Ectodermal cell (in vitro differentiated cells): Measurements from ENCODE around the gene HIVEP1. TPM values are rescaled to one million over a fixed set of nuclear protein-coding genes. Genes with fewer than 3 reads are reported as not detected.
A peak's percentile ranks its signal among the peaks of the same experiment; 100 is the strongest.

Source experiments
- H3K27ac ChIP-seq: 2 replicates; pipeline ENCODE4 v1.7.0; 2013; ENCODE audit warnings: mild to moderate bottlenecking, low read depth, low read length; ENCODE audit not compliant: insufficient read depth, poor library complexity, severe bottlenecking
- H3K27me3 ChIP-seq: 2 replicates; pipeline ENCODE4 v1.7.0; 2013; ENCODE audit warnings: mild to moderate bottlenecking, low read length; ENCODE audit not compliant: insufficient read depth, control insufficient read depth, poor library complexity, severe bottlenecking
- H3K36me3 ChIP-seq: one replicate; pipeline ENCODE4 v1.7.0; 2013; ENCODE audit warnings: low read length; ENCODE audit not compliant: control insufficient read depth, insufficient read depth
- H3K4me1 ChIP-seq: one replicate; pipeline ENCODE4 v1.7.0; 2013; ENCODE audit warnings: low read length; ENCODE audit not compliant: control insufficient read depth, insufficient read depth
- H3K4me3 ChIP-seq: 2 replicates; pipeline ENCODE4 v1.7.0; 2013; ENCODE audit warnings: low read depth, low read length, control low read depth; ENCODE audit not compliant: insufficient read depth
- H3K9me3 ChIP-seq: 2 replicates; pipeline ENCODE4 v1.7.0; 2013; ENCODE audit warnings: mild to moderate bottlenecking, low read length, moderate library complexity; ENCODE audit not compliant: control insufficient read depth
- WGBS, 2 experiments: methylation state at CpG; one replicate each; pipeline ENCODE4 v1.1.7; 2013; ENCODE audit warnings: missing lambda C conversion rate in 2 of 2; 5-methylcytosine and 5-hydroxymethylcytosine counted together
- polyA plus RNA-seq, 4 experiments: library from polyadenylated mRNA; stranded (reverse); fragments of 50-300 nt; gene quantifications; one replicate each; pipeline ENCODE4 v1.2.3, GENCODE V29; 2013

HIVEP1 gene
- polyA plus RNA-seq (2013, experiment 1 of 4), result 20.9 TPM
- 19.2 TPM for polyA plus RNA-seq (2013, experiment 2 of 4)
- 15.3 TPM for polyA plus RNA-seq (2013, experiment 3 of 4)
- 18.5 TPM for polyA plus RNA-seq (2013, experiment 4 of 4)

DNA sequence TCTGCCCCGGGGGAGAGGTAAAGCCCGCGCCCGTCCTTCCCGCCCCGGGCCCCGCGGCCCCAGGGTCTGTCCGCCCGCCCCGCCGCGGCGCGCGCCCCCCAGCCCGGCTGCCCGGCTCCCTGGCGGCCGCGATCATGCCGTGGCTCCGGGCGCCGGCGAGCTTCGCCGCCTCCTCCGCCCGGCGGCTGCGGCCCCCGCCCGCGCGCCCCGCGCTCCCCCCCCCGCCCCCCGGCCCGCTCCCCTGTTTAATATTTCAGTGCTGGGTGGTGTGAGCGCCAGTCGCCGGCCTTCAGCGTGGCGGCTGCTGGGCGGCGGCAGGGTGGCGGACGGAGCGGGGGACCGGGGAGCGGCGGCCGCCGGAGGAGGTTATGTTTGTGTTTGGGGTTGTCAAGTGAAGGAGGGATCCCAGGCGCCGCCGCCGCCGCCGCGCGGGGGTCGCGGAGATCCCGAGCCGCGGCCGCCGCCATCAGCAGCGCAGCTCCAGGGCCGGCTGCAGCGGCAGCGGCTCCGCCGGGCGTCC is at the start of gene HIVEP1:
TSS of gene HIVEP1 (plus strand) at position 275 of the 520 bp plus-strand sequence. CDS start 3,317 bp downstream, outside the sequence.
- H3K4me3 ChIP-seq, result peak within 1 kb of the TSS; percentile 74
- H3K27me3 ChIP-seq, result peaks cover 14% of the 10 kb centered on the region
- 0 to 1% methylated on average over 77 to 78 of the region's 78 CpGs for WGBS, 2 experiments
- H3K27ac ChIP-seq, result peak within 1 kb of the TSS; percentile 93
- H3K4me1 ChIP-seq, result peaks cover 17% of the 10 kb centered on the region
- H3K9me3 ChIP-seq, result no peaks in the 10 kb centered on the region
- peaks cover 14% of the 10 kb centered on the region for H3K36me3 ChIP-seq

DNA sequence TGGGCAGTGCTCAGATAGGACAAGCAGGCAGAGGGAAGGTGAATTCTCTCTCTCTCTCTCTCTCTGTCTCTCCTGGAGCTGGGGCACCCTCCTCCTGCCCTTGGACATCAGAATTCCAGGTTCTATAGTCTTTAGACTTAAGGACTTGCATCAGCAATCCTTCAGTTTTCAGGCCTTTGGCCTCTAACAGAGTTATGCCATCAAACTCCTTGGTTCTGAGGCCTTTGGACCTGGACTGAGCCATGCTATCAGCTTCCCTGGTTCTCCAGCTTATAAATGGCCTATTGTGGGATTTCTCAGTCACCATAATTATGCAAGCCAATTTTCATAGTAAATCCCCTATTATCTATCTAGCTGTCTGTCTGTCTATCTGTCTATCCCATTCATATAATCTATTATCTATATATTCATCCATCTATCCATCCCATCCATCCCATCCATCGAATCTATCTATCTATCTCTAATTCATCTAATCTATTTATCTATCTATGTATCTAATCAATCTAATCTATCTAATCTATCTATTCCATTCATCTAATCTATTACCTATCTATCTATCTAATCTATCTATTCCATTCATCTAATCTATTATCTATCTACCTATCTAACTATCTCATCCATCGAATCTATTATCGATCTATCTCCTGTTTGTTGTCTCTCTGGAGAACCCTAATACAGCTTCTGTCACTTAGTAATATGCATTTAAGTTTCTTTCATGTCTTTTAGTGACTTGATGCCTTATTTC is 48.2 kb upstream of the HIVEP1 start:
- H3K9me3 ChIP-seq, result no peaks in the 10 kb centered on the region
- no peaks in the 10 kb centered on the region for H3K36me3 ChIP-seq
- H3K4me3 ChIP-seq, result no peak overlapping the region
- no peaks in the 10 kb centered on the region for H3K27me3 ChIP-seq
- H3K4me1 ChIP-seq, result no peaks in the 10 kb centered on the region
- H3K27ac ChIP-seq, result no peak overlapping the region
- 92 to 93% methylated on average over 3 of the region's 3 CpGs for WGBS, 2 experiments

DNA sequence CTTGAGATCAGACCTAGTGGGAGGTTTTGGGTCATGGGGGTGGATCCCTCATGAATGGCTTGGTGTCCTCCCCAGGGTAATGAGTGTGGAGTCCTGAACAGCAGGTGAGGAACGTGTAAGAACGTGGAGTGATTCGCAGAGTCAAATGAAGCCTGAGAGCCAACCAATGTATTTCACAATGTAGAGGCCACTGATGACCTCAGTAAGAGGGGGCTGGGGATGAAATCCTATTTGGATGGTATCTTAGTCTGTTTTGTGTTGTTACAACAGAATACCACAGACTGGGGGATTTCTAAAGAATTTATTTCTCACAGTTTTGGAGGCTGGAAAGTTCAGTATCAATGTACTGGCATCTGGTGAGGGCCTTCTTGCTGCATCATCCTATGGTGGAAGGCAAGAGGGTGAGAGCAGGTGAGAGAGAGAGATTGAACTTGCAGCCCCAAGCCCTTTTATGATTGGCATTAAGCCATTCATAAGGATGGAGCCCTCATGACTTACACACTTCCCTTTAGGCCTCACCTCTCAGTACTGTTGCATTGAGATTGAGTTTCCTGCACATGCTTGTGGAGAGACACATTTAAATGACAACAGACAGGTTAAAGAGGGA is 47.3 kb upstream of the HIVEP1 start:
- H3K36me3 ChIP-seq, result no peaks in the 10 kb centered on the region
- H3K4me1 ChIP-seq, result no peaks in the 10 kb centered on the region
- no peak overlapping the region for H3K4me3 ChIP-seq
- no peaks in the 10 kb centered on the region for H3K27me3 ChIP-seq
- WGBS, 2 experiments, result 93 to 96% methylated on average over 3 of the region's 3 CpGs
- no peak overlapping the region for H3K27ac ChIP-seq
- H3K9me3 ChIP-seq, result no peaks in the 10 kb centered on the region

DNA sequence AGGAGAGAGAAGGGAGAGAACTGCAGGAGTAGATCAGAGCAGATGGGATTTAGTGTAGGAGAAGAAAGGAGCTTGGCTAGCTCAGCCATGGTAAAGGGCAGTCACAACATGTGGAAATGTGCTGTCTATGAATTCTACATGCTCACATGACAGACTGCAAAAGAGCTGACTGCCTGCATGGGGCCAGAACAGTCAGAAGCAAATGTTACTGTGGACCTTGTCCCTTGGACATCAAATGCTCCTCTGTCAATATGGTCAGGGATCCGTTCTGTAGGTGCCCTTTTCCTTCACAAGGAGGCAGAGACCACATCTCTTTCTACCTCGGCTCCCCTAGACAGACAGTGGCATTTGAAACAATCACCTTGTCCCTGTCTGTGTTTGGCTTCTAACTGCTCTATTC is 46.6 kb upstream of the HIVEP1 start:
- Histone ChIP-seq H3K4me1 (no peaks in the 10 kb centered on the region), H3K9me3 (no peaks in the 10 kb centered on the region), H3K27me3 (no peaks in the 10 kb centered on the region), H3K27ac (no peak overlapping the region), H3K36me3 (no peaks in the 10 kb centered on the region), H3K4me3 (no peak overlapping the region)
- WGBS, 2 experiments, result 86 to 93% methylated on average over 2 of the region's 2 CpGs

DNA sequence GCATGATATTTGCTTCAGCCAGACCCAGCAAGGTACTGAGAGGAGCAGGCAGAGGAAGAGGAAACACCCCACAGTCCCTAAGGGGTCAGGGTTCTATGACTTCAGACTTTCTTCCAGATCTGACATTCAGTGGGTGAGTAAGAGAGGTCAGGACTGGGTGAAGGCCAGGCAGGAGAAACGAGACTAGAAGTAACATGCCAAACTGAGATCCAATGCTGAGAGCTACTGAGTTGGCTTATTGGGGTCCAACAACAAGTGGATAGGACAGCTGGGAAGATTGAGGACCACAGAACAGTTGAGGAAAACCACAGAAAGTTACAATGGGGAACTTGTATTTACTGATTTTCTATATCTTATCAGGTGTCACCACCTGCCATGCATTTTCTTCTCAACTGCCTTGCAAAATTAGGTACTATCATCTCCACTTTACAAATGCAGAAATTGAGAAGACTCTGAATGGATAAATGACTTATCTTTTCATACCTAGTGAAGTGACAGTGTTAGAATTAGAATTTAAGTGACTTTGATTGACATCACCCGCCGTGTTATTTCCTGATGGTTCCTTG is 43.8 kb upstream of the HIVEP1 start:
- Histone ChIP-seq H3K36me3 (no peaks in the 10 kb centered on the region), H3K4me3 (no peak overlapping the region), H3K9me3 (no peaks in the 10 kb centered on the region), H3K4me1 (no peaks in the 10 kb centered on the region), H3K27ac (no peak overlapping the region), H3K27me3 (no peaks in the 10 kb centered on the region)
- WGBS, 2 experiments, result 93 to 95% methylated on average over 3 of the region's 3 CpGs

DNA sequence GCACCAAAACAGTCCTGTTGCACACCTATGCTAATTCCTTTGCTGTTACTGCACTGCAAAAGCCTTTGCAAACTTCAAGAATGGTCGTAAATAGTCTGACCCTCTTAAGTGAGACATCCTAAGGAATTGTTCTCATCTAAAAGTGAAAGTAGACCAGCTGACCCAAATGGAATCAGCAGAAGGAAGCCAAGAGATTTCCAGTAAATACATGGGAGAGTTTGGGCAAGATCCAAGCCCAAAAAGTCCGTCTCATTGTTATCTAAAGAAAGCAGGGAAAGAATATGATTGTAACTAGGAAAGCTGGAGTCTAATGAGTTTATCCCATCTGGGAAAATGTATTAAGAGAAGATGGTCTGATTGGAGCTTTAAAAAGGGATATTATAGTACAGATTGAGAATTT is 43.0 kb upstream of the HIVEP1 start:
- H3K9me3 ChIP-seq, result no peaks in the 10 kb centered on the region
- no peaks in the 10 kb centered on the region for H3K4me1 ChIP-seq
- no peak overlapping the region for H3K27ac ChIP-seq
- H3K36me3 ChIP-seq, result no peaks in the 10 kb centered on the region
- 87 to 93% methylated on average over 2 of the region's 2 CpGs for WGBS, 2 experiments
- no peaks in the 10 kb centered on the region for H3K27me3 ChIP-seq
- H3K4me3 ChIP-seq, result no peak overlapping the region

DNA sequence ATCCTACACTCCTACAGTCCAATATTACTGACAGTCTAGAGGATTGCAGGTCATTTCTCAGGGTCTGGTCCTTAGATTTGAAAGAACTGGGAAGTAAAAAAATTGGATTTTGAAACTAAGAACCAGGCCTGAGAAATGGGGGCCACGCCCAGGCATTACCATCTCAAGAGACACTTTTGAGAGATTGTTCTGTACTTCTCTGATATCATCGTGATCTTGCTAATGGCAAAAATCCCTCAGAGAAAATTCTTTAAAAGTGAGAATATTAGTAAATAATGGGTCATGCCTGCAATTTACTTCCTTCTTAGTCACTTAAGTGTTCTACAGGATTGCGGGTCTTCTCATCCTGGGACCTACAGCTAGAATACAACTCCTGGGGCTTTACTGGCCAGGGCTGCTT is 42.0 kb upstream of the HIVEP1 start:
- no peaks in the 10 kb centered on the region for H3K4me1 ChIP-seq
- H3K36me3 ChIP-seq, result no peaks in the 10 kb centered on the region
- no peaks in the 10 kb centered on the region for H3K9me3 ChIP-seq
- no peak overlapping the region for H3K4me3 ChIP-seq
- 97 to 98% methylated on average over 3 of the region's 3 CpGs for WGBS, 2 experiments
- H3K27me3 ChIP-seq, result no peaks in the 10 kb centered on the region
- H3K27ac ChIP-seq, result no peak overlapping the region

DNA sequence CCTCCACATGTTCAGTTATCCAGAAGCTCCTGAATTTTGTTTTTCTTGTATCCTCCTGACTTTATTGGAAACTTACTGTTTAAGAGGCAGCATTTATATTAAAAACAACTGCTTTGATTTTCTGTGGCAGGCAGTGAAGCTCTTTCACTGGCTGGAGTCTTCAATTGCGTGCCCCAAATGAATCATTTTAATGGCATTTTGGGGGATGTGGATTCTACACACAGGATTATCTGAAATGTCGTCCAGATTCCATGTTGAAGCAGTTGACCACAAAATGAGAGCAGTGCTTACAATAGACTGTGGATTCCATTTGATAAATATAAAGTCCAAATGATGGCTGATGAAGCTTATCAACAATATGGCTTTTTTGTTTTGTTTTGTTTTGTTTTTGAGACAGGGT is 41.0 kb upstream of the HIVEP1 start:
- Histone ChIP-seq H3K27me3 (no peaks in the 10 kb centered on the region), H3K9me3 (no peaks in the 10 kb centered on the region), H3K36me3 (no peaks in the 10 kb centered on the region), H3K27ac (no peak overlapping the region), H3K4me3 (no peak overlapping the region), H3K4me1 (no peaks in the 10 kb centered on the region)
- WGBS, 2 experiments, result 94 to 96% methylated on average over 2 of the region's 2 CpGs

DNA sequence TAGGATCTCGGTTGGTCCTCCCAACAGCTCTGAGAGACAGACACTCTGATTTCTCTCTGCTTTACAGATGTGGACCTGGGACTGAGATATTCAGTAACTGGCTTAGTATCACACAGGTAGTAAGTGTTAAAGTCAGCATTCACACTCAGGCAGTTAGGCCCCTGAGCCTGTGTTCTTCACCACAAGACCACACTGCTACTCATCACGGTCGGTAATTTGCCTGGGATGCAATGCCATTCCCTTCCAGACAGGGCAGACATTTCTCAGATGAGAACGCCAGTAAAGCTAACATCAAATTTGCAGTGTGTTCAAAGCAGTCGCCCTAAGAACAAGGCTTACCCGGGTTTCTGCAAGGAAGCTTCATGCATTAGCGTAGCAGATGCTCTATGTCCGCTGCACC is 39.8 kb upstream of the HIVEP1 start:
- no peaks in the 10 kb centered on the region for H3K27me3 ChIP-seq
- H3K4me1 ChIP-seq, result no peaks in the 10 kb centered on the region
- no peaks in the 10 kb centered on the region for H3K36me3 ChIP-seq
- H3K4me3 ChIP-seq, result no peak overlapping the region
- H3K27ac ChIP-seq, result no peak overlapping the region
- H3K9me3 ChIP-seq, result no peaks in the 10 kb centered on the region
- WGBS, 2 experiments, result 91 to 94% methylated on average over 8 of the region's 8 CpGs

DNA sequence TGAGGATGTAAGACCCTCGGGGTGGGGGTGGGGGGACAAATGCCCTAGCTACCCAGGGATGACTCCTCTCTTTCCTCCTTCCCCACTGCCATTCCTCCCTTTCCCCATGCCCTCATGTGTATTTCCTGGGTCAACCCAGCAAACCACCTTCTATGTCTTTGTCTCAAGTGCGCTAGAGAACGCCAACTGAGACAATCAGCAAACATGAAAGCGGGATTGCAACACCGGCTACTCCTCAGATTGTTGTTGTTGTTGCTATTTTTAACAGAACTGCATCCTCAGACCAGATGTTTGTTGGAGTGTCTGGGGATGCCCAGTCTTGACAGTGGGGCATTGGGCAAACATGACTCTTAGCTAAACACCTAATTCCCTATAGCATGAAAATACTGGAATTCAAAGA is 39.3 kb upstream of the HIVEP1 start:
- no peaks in the 10 kb centered on the region for H3K36me3 ChIP-seq

More for the DNA sequence above, 39.3 kb upstream of the HIVEP1 start:
- H3K4me3 ChIP-seq, result no peak overlapping the region
- 76 to 93% methylated on average over 5 of the region's 5 CpGs for WGBS, 2 experiments
- no peaks in the 10 kb centered on the region for H3K27me3 ChIP-seq
- no peaks in the 10 kb centered on the region for H3K4me1 ChIP-seq
- no peak overlapping the region for H3K27ac ChIP-seq
- no peaks in the 10 kb centered on the region for H3K9me3 ChIP-seq
